Activated CD4-positive, CD25-positive, alpha-beta regulatory T cell treated with anti-CD3 and anti-CD28 coated beads, Interleukin-2, amount 50 U/mL, for 72 hours (primary cell): ENCODE data around the gene SLC48A1.
"Not testable (repeated sequence)": the region's sequence is repeated elsewhere in the genome, so short reads cannot be mapped to it uniquely, and the experiment has no call there.

ENCODE experiments used
- DNase-seq: peaks from one replicate; pipeline ENCODE4 v3.0.0; 2021

Gene SLC48A1

DNA sequence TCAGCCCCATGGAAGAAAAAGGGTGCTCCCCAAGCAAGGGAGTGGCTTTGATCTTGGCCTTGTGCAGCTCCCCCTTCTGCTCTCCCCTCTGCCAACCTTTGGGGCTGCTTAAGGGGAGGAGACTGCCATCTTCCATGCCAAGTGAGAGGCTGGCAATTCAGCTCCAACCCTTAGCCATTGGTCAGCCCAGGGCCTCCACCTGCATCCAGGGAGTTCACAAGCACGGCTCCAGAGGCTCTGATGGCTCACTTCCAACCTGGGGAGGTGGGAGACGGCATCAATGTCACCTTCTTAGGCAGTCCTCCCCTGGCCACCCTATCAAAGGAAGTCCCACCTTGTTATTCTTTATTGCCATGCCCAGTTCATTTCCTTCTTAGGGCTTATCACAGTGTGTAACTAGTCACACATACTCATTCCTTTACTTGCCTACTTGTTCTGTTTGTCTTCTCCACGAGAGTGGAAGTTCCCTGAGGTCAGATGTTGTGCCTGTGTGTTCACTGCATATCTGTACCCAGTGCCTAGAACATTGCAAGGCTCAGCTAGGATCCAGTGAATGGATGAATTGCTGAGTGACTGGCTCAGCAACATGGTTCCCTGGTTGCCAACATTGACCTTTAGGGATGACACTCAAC, 41.6 kb downstream of the SLC48A1 start:
- DNase-seq = no peak

- not testable (repeated sequence) for DNase-seq
Measured at GRCh38 chr12:47815447-47815846, 42.4 kb downstream of the SLC48A1 start.

DNA sequence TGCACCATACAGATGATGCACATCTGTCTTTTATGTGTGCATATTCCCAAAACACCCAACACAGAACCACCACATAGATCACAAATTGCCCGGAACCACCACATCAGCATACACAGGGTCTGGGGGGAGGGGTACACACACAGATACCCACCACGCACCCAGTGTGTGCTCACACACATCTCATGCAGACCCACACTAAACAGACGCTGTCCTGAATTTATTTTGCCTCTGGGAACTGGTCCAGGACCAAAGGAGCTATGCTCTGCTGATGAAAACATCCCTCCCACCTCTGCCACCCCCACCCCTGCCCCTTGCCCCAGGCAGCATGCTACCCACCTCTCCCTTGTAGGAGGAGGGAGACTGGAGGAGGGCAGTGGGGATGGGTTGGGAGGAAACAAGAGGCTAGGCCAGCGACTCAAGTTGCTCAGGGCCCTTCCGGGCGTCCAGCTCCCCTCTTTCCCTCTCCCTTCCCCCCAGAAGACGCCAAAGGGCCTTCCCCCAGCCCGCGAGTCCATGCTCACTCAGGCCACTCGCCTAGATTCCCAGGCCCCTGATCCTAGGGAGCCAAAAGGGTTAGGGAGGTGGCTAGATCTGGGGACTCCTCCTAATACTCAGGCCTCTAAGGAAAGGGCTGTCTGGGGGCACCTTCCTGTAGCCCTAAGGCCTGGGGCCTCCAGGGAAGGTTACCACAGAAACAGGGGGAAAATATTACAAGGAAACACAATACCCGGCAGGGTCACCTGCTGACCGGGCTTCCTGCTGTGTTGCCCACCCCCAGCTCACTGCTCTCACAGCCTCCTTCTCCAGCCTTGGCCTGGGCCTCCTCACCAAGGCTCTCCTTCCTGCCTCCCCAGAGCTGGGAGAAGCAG, 43.6 kb downstream of the SLC48A1 start:
- no peak for DNase-seq

DNA sequence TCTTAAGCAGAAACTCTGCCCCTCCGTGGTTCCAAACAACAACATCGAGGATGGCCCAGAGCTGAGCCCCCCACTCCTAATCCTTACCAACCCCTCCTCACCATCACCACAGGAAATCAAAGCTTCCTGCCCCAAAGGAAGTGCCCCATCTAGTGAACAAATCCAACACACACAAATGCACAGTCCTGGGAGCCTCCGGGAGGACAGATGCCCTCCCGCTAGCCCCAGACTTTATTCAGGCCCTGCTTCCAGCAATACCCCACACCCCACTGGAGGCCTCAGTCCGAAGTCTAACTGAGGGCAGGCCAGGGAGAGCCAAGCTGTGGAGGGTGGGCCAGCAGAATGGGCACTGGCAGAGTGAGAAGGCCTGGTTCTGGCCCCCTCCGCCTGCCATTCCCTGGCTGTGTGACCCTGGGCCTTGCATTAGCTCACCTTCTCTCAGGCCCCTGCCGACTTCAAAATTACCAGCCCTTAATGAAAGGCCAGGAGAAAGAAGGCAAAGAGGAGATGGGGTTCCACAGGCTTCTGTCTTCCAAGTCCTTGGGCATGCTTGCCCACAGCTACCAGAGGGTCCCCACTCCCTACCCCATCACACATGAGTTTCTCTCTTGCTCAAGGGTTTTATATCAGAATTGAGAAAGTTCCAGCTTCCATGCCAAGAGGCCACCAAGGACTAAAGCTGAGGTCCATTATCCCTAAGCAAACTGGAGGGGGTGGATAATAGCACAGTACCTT, 44.4 kb downstream of the SLC48A1 start:
- no peak for DNase-seq

DNA sequence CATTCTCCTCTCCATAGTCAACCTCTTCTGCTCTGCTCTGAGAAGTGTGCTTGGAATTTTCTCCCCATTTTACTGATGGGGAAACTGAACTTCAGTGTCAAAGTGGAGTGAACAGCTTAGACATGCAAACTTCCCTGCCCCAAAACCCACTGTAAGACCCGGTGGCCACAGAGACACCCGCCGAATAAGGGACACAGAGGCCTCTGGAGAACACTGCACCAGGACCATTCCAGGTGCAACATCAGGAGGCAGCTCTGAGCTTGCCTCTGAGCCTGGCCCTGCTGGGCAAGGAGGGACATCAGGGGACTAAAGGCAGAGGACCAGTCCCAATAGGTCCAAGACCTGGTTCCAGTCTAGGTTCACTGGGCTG, 45.0 kb downstream of the SLC48A1 start:
- DNase-seq = no peak

GRCh38 chr12:47818467-47819137, 45.6 kb downstream of the SLC48A1 start:
- DNase-seq = no peak

DNA sequence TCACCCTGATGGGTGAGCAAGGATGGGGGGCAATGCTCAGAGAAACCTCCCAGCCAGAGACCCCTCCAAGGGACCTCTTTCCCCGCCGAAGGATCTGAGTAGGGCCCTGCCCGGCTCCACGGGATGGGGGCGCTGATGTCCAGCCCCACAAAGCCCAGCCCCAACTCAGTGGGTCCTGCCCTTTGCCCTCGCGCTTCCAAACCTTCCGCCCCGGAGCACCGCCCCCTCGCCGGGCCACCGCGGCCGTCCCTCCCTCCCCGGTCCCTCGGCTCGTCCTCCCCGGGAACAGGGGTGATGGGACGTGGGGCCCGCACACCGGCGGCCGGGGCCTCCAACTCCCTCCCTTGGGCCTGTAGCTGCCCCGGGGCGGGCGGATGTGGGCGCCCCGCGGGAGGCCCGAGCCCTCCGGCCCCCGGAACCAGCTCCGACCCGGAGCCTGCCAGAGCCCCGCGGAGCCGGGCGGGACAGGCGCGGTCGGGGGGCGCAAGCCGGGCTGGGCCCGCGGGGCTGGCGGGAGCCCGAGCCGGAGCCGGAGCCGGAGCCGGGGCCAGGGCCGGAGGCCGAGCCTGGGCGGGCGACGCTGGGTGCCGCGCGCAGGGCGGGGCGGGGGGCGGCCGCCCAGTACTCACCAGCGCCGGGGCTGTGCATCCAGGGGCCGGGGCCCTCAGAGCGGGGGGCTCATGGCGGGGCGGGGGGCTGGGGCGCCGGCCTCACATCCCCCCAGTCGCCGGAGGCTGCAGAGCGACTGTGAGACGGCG, 46.3 kb downstream of the SLC48A1 start:
- DNase-seq = peak; percentile 71

- DNase-seq = peak; percentile 63
Measured at GRCh38 chr12:47819896-47820630, 47.0 kb downstream of the SLC48A1 start, which contains the start of gene HDAC7. HDAC7 (minus strand) TSS chr12:47819903; CDS start chr12:47819785, 118 bp downstream.

- no peak for DNase-seq
Measured at GRCh38 chr12:47820631-47821345, 47.8 kb downstream of the SLC48A1 start.

GRCh38 chr12:47821346-47821706, 48.3 kb downstream of the SLC48A1 start:
- DNase-seq = no peak

- no peak for DNase-seq
Measured at GRCh38 chr12:47822401-47822800, 49.4 kb downstream of the SLC48A1 start.

DNA sequence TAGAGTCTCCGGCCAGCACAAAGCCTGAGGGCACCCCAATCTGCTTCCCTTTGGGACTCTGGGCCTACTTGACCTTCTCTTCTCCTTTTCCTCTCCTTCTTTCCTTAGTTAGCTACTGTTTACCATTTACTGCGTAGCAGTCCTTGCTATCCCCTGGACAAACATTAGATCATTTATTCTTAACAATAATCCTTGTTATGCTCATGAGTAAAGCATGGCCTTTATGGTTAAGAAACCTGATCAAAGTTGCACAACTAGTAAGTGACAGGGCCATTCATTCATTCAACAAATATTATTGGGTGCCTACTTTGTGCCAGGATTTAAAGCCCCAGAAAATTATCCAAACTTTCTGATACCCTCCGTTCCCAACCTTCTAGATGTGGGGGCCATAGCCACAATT, 49.8 kb downstream of the SLC48A1 start:
- DNase-seq = no peak

DNA sequence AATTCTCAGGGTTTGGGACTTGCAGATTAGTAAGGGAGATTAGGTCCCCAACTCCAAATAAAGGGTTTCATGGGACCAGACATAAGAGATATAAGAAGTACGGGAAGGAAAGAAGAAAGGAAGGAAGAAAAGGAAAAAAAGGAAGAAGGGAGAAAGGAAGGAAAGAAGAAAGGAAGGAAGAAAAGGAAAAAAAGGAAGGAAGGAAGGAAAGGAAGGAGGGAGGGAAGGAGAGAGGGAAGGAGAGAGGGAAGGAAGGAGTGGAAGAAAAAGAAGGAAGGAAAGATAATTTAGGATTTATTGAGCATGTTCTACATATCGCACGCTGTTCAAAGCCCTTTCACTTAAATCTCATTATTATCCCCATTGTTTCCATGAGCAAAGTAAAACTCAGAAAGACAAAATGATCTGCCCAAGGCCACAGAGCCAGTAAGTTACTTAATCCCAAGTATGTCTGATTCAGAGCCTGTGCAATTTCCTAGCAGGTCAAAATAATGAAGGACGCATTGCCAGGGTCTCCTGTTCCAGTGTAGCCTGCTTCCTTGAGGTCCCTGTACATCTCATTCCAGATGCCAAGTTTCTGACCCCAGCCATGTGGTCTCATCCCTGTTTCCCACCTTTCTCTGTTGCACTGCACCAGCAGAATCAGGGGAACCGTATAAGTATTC, 50.5 kb downstream of the SLC48A1 start:
- no peak for DNase-seq

DNA sequence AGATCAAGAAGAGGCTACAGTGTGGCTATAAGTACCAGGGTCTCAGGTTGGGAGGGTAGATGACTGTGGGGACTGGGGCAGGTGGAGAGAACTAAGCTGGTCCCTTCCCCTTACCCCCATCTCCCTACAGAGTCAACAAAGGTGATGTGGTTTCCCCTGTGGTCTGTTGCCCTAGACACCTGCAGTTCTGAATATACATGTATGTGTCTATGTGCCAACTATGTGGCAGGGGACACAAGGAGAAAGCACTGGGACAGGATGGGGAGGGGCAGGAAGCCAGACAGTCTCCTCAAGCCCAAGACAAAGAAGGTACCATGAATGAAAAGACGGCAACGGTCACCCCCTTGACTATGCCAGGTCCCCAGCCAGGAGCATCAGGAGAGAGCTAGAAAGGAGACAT, 51.2 kb downstream of the SLC48A1 start:
- DNase-seq = no peak

DNA sequence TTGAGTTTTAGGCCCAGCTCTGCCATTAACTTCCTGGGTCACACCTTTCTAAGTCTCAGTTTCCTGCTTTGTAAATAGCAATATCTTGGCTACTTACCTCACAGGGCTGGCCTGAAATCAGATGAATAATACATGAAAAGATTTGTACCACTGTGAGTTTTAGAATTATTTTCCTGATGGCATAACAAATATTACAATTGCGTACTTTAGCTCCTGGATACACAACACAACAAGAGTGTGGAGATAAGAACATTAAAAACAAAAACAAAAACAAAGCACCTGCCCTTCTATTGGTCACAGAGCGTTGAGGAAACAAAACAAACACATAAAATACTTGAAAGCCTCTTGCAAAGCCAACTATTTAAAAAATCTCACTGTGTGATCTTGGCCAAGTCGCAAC, 51.6 kb downstream of the SLC48A1 start:
- DNase-seq = no peak

DNA sequence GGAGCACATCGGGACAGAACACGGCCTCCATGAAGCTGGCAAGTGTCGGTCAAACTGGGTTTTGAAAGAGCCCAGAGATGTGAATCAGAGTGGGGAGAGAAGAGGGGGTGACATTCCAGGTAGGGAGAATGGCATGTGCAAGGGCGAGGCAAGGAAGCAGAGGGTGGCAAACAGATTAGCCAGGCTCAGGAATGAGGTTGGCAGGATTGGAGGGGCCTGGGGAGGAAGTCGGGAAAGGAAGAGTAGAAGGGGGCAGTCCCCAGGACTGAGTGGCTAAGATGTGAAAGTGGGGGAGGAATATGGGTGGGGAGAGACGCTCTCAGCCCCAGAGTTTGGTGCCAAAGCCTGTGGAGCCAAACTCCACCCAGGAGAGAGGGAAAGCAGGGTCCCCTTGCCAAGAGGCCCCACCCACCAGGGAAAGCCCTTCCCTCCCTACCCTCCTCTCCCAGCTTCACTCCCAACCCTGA, 52.2 kb downstream of the SLC48A1 start:
- DNase-seq = no peak

- no peak for DNase-seq
Measured at GRCh38 chr12:47828008-47828975, 55.3 kb downstream of the SLC48A1 start.

- DNase-seq = no peak
Measured at GRCh38 chr12:47828976-47829482, 56.0 kb downstream of the SLC48A1 start.

GRCh38 chr12:47829584-47829983, 56.5 kb downstream of the SLC48A1 start:
- DNase-seq = no peak
